ENCODE measurements around the gene CPLX3.
A peak's percentile ranks its signal among the peaks of the same experiment; 100 is the strongest.

The CPLX3 gene

GRCh38 chr15:74831813-74832495 is 5.5 kb downstream of the CPLX3 start:
- CTCF ChIA-PET = interaction anchor here (1.1 to 7.9 kb wide), 6 partner anchors 9 to 62 kb away, joined by 3 to 53 read pairs (median 22); partner anchors contain the start of gene ULK3
- POLR2A ChIA-PET = no interaction called here
- DNase-seq (ENCODE audit: low read depth, low spot score) = no peak
- no peak overlapping the region for H3K4me3 ChIP-seq (ENCODE audit: low read depth, low read length)
- TF ChIP-seq CTCF (IDR thresholded peaks at IDR 0.05; ENCODE audit: insufficient read depth, low read length, missing control alignments) = no peak

GRCh38 chr15:74832826-74833225 is 6.4 kb downstream of the CPLX3 start:
- ChIA-PET CTCF (interaction anchor here (1.0 to 7.9 kb wide), 6 partner anchors 8 to 69 kb away, joined by 3 to 43 read pairs (median 10); partner anchors contain the start of gene ULK3), POLR2A (no interaction called here)
- TF ChIP-seq CTCF (IDR thresholded peaks at IDR 0.05; ENCODE audit: insufficient read depth, low read length, missing control alignments) = no peak
- H3K4me3 ChIP-seq (ENCODE audit: low read depth, low read length) = no peak overlapping the region
- DNase-seq (ENCODE audit: low read depth, low spot score) = no peak

DNA sequence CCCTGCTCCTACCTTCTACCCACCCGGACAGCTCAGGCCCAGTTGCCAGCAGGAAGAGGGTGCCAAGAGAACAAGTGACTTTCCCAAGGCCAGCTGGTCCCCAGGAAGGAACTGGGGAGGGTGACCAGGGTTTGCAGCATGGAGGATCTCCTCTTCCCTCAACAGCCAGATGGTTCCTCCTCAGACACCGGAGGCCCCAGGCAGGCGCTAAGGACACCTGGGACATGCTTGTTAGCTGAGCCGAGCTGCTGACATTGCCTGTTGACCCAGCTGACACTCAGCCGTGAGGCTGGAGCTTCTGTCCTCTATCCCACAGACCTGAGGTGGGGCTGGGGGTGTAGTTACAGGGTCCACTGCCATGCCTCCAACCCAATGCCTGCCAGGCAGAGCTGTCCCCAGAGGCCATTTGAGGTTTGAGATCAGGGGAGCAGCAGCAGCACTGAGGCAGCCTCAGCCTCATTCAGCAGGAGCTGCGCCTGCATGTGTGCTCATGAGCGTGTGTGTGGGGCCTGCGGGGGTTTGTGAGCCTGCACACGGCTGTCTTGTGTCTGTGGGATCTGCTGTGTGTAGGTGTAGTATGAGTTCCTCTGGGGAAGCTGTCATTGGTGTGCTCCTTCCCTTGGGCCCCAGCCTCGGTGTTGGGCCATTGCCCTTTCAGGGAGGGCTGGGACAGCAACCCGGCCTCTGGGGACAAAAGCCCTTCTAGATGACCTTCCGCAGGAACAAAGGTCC is 7.1 kb downstream of the CPLX3 start:
- CTCF ChIA-PET = interaction anchor here (0.9 to 6.2 kb wide), 7 partner anchors 9 to 68 kb away, joined by 3 to 28 read pairs (median 4); partner anchors contain the start of gene ULK3

GRCh38 chr15:74835312-74835823 is 8.9 kb downstream of the CPLX3 start:
- H3K4me3 ChIP-seq (ENCODE audit: low read depth, low read length) = no peak overlapping the region
- ChIA-PET POLR2A (no interaction called here), CTCF (interaction anchor here (0.7 to 4.8 kb wide), 14 partner anchors 9 to 201 kb away, joined by 3 to 53 read pairs (median 4); partner anchors contain the start of gene CPLX3)
- no peak for DNase-seq (ENCODE audit: low read depth, low spot score)
- peak; percentile 83 for TF ChIP-seq CTCF (IDR thresholded peaks at IDR 0.05; ENCODE audit: insufficient read depth, low read length, missing control alignments)

More for the DNA sequence above, 7.1 kb downstream of the CPLX3 start:
- POLR2A ChIA-PET = no interaction called here
- TF ChIP-seq CTCF (IDR thresholded peaks at IDR 0.05; ENCODE audit: insufficient read depth, low read length, missing control alignments) = no peak
- no peak for DNase-seq (ENCODE audit: low read depth, low spot score)
- no peak overlapping the region for H3K4me3 ChIP-seq (ENCODE audit: low read depth, low read length)

DNA sequence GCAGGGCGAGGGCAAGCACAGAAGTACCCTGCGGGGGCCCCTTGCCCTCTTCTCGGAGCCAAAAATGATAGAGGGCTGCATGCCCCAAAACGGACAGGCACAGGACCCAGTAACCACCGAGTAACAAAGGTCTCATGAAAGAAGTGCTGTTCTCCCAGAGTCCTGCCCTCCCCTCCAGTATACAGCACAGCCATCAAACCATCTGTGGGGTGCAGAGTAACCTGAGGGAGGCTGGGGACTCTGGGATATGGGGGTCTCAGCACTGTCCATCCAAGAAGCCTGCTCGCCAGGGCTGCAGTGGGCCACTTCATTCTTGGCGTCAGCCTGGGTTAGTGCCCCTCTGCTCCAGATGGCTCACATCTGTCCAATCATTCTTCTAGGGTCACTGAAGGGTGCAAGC is 10.4 kb downstream of the CPLX3 start:
- POLR2A ChIA-PET = no interaction called here
- H3K4me3 ChIP-seq (ENCODE audit: low read depth, low read length) = no peak overlapping the region
- CTCF ChIA-PET = interaction anchor here (1.1 to 4.8 kb wide), 12 partner anchors 11 to 203 kb away, joined by 3 to 53 read pairs (median 5); partner anchors contain the start of genes CPLX3 and FAM219B
- TF ChIP-seq CTCF (IDR thresholded peaks at IDR 0.05; ENCODE audit: insufficient read depth, low read length, missing control alignments) = no peak
- no peak for DNase-seq (ENCODE audit: low read depth, low spot score)

Data from AG04449 (cell line).